Cardiac fibroblast (primary cell): ENCODE results near the gene CBX7.
A peak's percentile ranks its signal among the peaks of the same experiment; 100 is the strongest.

Experiments
- DNase-seq, 2 donors: peaks; one replicate each; pipeline versions ENCODE4 v3.0.0 to v3.0.0-alpha.2; 2010; ENCODE audit warnings: low read depth in 2 of 2
- H3K4me3 ChIP-seq, 2 donors: replicated peaks in 1 of 2; 1 replicate in 1 of 2; 2 replicates in 1 of 2; pipeline ENCODE4 v1.5.1; 2011; ENCODE audit warnings: low read depth in 2 of 2, low read length in 2 of 2, mild to moderate bottlenecking in 2 of 2, moderate library complexity in 1 of 2
- TF ChIP-seq, protein P1 (sequence below): IDR thresholded peaks from one replicate; pipeline ENCODE4 v1.5.1; 2011; ENCODE audit warnings: low read depth, mild to moderate bottlenecking, low read length, inconsistent platforms

The CBX7 gene

DNA sequence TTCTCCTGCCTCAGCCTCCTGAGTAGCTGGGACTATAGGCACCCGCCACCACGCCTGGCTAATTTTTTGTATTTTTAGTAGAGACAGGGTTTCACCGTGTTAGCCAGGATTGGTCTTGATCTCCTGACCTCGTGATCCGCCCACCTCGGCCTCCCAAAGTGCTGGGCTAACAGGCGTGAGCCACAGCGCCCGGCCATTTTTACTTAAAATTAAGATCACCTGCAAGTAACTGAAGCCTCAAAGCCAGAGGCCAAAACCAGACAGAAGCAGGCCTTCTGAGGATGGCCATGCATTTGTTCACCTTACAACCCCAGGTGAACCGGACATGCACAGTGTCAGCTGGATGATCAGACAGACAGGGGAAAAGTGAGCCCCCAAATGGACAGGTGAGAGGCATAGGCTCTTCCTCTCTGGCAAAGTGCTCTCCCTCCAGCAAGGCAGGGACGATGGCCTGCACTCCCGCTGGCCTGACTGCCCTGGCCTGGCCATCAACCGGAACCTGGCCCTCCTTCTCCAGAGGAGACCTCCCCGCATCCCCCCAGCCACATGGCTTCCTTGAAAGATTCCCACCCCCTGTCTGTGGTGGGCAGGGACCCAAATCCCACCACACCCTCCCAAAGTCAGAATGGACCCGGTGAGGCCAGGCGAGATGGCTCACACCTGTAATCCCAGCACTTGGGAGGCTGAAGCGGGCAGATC is 29.6 kb downstream of the CBX7 start:
- DNase-seq, result no peak
- TF ChIP-seq, protein P1, sequence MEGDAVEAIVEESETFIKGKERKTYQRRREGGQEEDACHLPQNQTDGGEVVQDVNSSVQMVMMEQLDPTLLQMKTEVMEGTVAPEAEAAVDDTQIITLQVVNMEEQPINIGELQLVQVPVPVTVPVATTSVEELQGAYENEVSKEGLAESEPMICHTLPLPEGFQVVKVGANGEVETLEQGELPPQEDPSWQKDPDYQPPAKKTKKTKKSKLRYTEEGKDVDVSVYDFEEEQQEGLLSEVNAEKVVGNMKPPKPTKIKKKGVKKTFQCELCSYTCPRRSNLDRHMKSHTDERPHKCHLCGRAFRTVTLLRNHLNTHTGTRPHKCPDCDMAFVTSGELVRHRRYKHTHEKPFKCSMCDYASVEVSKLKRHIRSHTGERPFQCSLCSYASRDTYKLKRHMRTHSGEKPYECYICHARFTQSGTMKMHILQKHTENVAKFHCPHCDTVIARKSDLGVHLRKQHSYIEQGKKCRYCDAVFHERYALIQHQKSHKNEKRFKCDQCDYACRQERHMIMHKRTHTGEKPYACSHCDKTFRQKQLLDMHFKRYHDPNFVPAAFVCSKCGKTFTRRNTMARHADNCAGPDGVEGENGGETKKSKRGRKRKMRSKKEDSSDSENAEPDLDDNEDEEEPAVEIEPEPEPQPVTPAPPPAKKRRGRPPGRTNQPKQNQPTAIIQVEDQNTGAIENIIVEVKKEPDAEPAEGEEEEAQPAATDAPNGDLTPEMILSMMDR, result no peak
- H3K4me3 ChIP-seq, result no peak overlapping the region

DNA sequence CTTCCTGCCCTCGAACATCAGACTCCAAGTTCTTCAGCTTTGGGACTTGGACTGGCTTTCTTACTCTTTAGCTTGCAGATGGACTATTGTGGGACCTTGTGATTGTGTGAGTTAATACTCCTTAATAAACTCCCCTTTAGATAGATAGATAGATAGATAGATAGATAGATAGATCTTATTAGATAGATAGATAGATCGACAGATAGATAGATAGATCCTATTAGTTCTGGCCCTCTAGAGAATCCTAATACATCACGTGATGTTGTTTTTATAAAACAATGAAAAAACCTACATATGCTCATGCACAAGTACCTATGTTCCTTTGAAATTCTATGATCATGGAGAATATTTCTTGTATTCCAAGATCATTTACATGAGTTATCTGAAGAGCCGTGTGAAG is 31.5 kb downstream of the CBX7 start:
- no peak overlapping the region for H3K4me3 ChIP-seq
- TF ChIP-seq, protein P1, result no peak
- DNase-seq, result no peak

DNA sequence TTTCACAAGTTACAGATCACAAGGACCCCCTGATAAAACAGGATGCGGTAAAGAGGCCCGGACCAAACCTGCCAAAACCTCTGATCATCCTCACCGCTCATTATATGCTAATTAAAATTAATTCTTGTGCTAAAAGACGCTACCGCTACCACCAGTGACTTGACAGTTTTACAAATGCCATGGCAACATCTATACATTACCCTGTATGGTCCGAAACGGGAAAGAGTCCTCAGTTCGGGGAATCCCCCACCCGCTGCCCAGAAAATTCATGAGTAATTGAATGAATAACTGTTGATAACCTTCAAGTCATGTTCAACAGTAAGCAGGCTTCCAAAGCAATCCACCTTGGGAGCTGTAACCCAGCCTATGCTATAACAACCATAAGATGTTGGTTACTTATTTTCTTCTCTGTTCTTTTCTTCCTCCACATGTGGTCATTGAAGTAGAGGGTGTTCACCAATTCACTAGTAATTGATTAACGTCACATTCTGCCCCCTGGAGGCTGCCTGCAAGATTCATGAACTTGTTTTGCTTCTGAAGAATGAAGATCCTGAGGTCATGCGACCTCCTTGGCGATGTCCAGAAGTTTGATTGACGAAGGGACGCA is 34.8 kb downstream of the CBX7 start:
- H3K4me3 ChIP-seq, result no peak overlapping the region
- TF ChIP-seq, protein P1, result peak; percentile 52
- DNase-seq, result peak; percentile 66 to 70

DNA sequence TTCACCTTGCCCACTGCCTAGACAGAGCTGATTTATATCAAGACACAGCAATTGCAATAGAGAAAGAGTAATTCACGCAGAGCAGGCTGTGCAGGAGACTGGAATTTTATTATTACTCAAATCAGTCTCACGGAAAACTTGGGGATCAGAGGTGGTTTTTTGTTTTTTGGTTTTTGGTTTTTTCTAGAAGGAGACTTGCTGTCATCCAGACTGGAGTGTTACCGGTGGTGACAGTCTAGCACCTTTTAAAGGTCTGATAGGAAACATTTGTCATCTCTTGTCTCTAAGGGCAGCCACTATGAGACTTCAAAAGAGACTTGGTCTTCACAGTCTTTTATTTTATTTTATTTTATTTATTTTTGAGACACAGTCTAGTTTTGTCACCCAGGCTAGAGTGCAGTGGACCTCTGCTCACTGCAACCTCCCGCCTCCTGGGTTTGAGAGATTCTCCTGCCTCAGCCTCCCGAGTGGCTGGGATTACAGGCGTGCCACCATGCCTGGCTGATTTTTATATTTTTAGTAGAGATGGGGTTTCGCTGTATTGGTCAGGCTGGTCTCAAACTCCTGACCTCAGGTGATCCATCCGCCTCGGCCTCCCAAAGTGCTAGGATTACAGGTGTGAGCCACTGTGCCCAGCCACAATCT is 36.4 kb downstream of the CBX7 start:
- DNase-seq, result no peak
- no peak overlapping the region for H3K4me3 ChIP-seq

DNA sequence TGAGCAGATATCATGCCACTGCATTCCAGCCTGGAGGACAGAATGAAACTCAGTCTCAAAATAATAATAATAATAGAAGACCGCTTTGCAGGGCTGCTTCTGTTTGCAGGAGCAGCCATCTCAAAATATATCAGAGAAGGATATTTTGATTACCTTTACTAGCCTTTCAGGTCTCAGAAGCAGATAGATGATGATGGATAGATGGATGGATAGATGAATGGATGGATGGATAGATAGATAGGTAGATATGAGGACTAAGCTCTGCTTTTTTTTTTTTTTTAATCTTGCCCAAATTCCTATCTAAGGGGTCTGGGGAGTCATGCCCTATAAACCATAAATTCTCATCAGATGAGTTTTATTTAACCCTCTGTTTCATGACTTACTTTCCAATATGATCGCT is 36.9 kb downstream of the CBX7 start:
- no peak for DNase-seq
- no peak overlapping the region for H3K4me3 ChIP-seq
- TF ChIP-seq, protein P1, result no peak

More for the DNA sequence above, 36.4 kb downstream of the CBX7 start:
- TF ChIP-seq, protein P1, result no peak

DNA sequence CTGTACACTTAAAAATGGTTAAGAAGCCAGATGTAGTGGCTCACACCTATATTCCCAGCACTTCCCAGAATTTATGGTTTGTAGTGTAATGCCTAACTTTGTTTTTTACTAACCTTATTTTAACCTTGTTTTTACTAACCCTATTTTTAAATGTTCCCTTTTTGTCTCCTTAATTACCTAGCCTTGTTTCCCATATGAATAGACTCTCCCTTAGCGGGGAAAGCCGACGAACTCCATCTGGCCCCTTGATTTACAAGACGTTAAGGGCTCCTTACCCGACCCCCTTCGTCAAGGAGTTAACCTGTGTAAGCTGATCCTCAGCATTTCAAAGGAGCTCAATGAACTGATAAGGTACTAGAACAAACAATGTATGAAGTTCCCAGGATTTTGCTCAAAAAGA is 38.4 kb downstream of the CBX7 start:
- TF ChIP-seq, protein P1, result no peak
- no peak overlapping the region for H3K4me3 ChIP-seq
- no peak for DNase-seq
